Suprapubic skin (tissue), 4 donors: ENCODE measurements around the gene CALHM2. TPM values are rescaled to one million over a fixed set of nuclear protein-coding genes. Genes with fewer than 3 reads are reported as not detected.

Source experiments
- DNase-seq, 2 donors: peaks; one replicate each; pipeline ENCODE4 v3.0.0-alpha.2; 2019; ENCODE audit warnings: low spot score in 2 of 2
- H3K27ac ChIP-seq: fragments of 200-600 bp; sonication (generic); one replicate; pipeline ENCODE4 v1.5.1; 2019
- H3K27me3 ChIP-seq: fragments of 200-600 bp; sonication (generic); one replicate; pipeline ENCODE4 v1.5.1; 2019
- H3K36me3 ChIP-seq: fragments of 200-600 bp; sonication (generic); one replicate; pipeline ENCODE4 v1.5.1; 2019
- H3K4me1 ChIP-seq: fragments of 200-600 bp; sonication (generic); one replicate; pipeline ENCODE4 v1.5.1; 2019
- H3K4me3 ChIP-seq: fragments of 200-600 bp; sonication (generic); one replicate; pipeline ENCODE4 v1.5.1; 2019; ENCODE audit warnings: mild to moderate bottlenecking
- H3K9me3 ChIP-seq: fragments of 200-600 bp; sonication (generic); one replicate; pipeline ENCODE4 v1.5.1; 2019
- EP300 ChIP-seq: sonication (generic); formaldehyde crosslinking; IDR thresholded peaks from one replicate; pipeline ENCODE4 v1.6.1; 2017; ENCODE audit warnings: antibody characterized with exemption
- POLR2A ChIP-seq, 2 donors: fragments of 450-650 bp; IDR thresholded peaks; one replicate each; pipeline ENCODE4 v1.6.1; 2017; ENCODE audit warnings: antibody characterized with exemption in 2 of 2, mild to moderate bottlenecking in 2 of 2, moderate library complexity in 2 of 2
- POLR2AphosphoS5 ChIP-seq, 3 donors: sonication (generic); formaldehyde crosslinking; IDR thresholded peaks; one replicate each; pipeline ENCODE4 v1.6.1; 2017; ENCODE audit warnings: antibody characterized with exemption in 3 of 3
- WGBS: methylation state at CpG from one replicate; pipeline ENCODE4 v1.1.5; 2018; 5-methylcytosine and 5-hydroxymethylcytosine counted together
- total RNA-seq, 4 donors: library from RNA; depleted of rRNA; stranded (reverse); fragments of >200 nt; gene quantifications; one replicate each; pipeline ENCODE4 v1.1.0, GENCODE V29; 2016
- TF ChIP-seq, protein P1 (sequence below), 2 donors: fragments of 200-600 bp in 1 of 2; fragments of 450-650 bp in 1 of 2; sonication (generic) in 1 of 2; IDR thresholded peaks; one replicate each; pipeline ENCODE4 v1.5.1; 2016 to 2019; ENCODE audit warnings: antibody characterized with exemption in 2 of 2, mild to moderate bottlenecking in 1 of 2, moderate library complexity in 1 of 2

The CALHM2 gene
- total RNA-seq, 4 donors from 2014 or later: 13.7 to 17.9 (median 16.3) TPM

- Histone ChIP-seq H3K4me1 (peaks cover 8% of the 10 kb centered on the region), H3K4me3 (no peak overlapping the region), H3K27ac (no peak overlapping the region), H3K27me3 (no peaks in the 10 kb centered on the region), H3K9me3 (no peaks in the 10 kb centered on the region), H3K36me3 (no peaks in the 10 kb centered on the region)
- WGBS: 56% methylated on average over 5 of the region's 5 CpGs
- TF ChIP-seq POLR2A (IDR thresholded peaks at IDR 0.05) (no peak), EP300 (no peak), POLR2AphosphoS5 (IDR thresholded peaks at IDR 0.05) (no peak)
- TF ChIP-seq, protein P1, sequence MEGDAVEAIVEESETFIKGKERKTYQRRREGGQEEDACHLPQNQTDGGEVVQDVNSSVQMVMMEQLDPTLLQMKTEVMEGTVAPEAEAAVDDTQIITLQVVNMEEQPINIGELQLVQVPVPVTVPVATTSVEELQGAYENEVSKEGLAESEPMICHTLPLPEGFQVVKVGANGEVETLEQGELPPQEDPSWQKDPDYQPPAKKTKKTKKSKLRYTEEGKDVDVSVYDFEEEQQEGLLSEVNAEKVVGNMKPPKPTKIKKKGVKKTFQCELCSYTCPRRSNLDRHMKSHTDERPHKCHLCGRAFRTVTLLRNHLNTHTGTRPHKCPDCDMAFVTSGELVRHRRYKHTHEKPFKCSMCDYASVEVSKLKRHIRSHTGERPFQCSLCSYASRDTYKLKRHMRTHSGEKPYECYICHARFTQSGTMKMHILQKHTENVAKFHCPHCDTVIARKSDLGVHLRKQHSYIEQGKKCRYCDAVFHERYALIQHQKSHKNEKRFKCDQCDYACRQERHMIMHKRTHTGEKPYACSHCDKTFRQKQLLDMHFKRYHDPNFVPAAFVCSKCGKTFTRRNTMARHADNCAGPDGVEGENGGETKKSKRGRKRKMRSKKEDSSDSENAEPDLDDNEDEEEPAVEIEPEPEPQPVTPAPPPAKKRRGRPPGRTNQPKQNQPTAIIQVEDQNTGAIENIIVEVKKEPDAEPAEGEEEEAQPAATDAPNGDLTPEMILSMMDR (IDR thresholded peaks at IDR 0.05): no peak
- DNase-seq: no peak
These were observed 17.0 kb upstream of the CALHM2 start for GRCh38 chr10:103469201-103469600.

GRCh38 chr10:103467406-103467805 lies 15.2 kb upstream of the CALHM2 start:
- TF ChIP-seq POLR2AphosphoS5 (IDR thresholded peaks at IDR 0.05) (no peak), EP300 (no peak), POLR2A (IDR thresholded peaks at IDR 0.05) (no peak)
- TF ChIP-seq, protein P1 (IDR thresholded peaks at IDR 0.05): no peak
- no peaks in the 10 kb centered on the region for H3K9me3 ChIP-seq
- DNase-seq: no peak
- H3K4me1 ChIP-seq: peaks cover 8% of the 10 kb centered on the region
- H3K27ac ChIP-seq: no peak overlapping the region
- no peak overlapping the region for H3K4me3 ChIP-seq
- H3K27me3 ChIP-seq: no peaks in the 10 kb centered on the region
- 92% methylated on average over 7 of the region's 7 CpGs for WGBS
- H3K36me3 ChIP-seq: no peaks in the 10 kb centered on the region

DNA sequence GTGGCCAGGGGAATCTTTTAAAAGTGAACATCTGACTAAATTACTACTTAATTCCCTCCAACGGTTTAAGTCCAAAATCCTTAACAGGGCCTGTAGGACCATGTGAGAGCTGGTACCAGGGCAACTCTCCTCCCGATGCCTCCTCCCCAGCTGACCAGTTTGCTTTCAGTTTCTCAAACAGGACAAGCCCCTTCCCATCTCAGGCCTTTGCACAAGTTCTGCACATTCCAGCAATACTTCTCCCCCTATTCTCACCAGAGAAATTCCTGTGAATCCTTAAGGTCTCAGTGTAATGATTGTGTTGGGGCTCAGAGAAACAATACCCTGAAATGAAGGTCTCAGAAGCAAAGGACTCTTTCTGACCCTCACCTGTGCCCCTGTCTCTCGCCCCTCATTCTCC lies 14.6 kb upstream of the CALHM2 start:
- TF ChIP-seq POLR2AphosphoS5 (IDR thresholded peaks at IDR 0.05) (no peak), EP300 (no peak), POLR2A (IDR thresholded peaks at IDR 0.05) (no peak)
- TF ChIP-seq, protein P1 (IDR thresholded peaks at IDR 0.05): no peak
- WGBS: 86% methylated on average over 3 of the region's 3 CpGs
- no peak overlapping the region for H3K4me3 ChIP-seq
- H3K27me3 ChIP-seq: no peaks in the 10 kb centered on the region
- H3K36me3 ChIP-seq: no peaks in the 10 kb centered on the region
- DNase-seq: no peak
- peaks cover 5% of the 10 kb centered on the region for H3K4me1 ChIP-seq
- H3K9me3 ChIP-seq: no peaks in the 10 kb centered on the region
- H3K27ac ChIP-seq: no peak overlapping the region

- TF ChIP-seq POLR2A (IDR thresholded peaks at IDR 0.05) (no peak), EP300 (no peak), POLR2AphosphoS5 (IDR thresholded peaks at IDR 0.05) (no peak)
- TF ChIP-seq, protein P1 (IDR thresholded peaks at IDR 0.05): no peak
- Histone ChIP-seq H3K27me3 (no peaks in the 10 kb centered on the region), H3K27ac (no peak overlapping the region), H3K4me3 (no peak overlapping the region), H3K9me3 (no peaks in the 10 kb centered on the region), H3K36me3 (no peaks in the 10 kb centered on the region), H3K4me1 (no peaks in the 10 kb centered on the region)
- WGBS: 86% methylated on average over 14 of the region's 14 CpGs
- DNase-seq: no peak
These were observed 13.4 kb upstream of the CALHM2 start for GRCh38 chr10:103465411-103466179.

DNA sequence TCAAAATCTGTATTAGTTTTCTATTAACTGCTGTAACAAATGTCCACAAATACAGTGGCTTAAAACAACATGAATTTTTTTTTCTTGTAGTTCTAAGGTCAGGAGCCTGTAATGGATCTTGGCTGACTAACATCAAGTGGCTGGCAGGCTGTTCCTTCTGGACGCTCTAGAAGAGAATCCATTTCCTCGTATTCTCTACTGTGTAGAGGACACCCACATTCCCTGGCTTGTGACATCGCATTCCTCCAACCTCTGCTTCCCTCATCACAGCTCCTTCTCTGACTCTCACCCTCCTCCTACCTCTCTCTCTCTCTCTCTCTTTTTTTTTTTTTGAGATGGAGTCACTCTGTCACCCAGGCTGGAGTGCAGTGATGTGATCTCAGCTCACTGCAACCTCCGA lies 11.3 kb upstream of the CALHM2 start:
- Histone ChIP-seq H3K36me3 (no peaks in the 10 kb centered on the region), H3K27me3 (no peaks in the 10 kb centered on the region), H3K4me1 (no peaks in the 10 kb centered on the region), H3K9me3 (no peaks in the 10 kb centered on the region), H3K4me3 (no peak overlapping the region), H3K27ac (no peak overlapping the region)
- DNase-seq: no peak
- TF ChIP-seq EP300: no peak
- TF ChIP-seq, protein P1 (IDR thresholded peaks at IDR 0.05): no peak
- no peak for TF ChIP-seq POLR2AphosphoS5 (IDR thresholded peaks at IDR 0.05)
- TF ChIP-seq POLR2A (IDR thresholded peaks at IDR 0.05): no peak
- 87% methylated on average over 4 of the region's 4 CpGs for WGBS
